GM23338 (cell line): ENCODE data around the gene ASB15. TPM values are rescaled to one million over a fixed set of nuclear protein-coding genes. Genes with fewer than 3 reads are reported as not detected.

Experiments
- ATAC-seq: fragments of 200-7000 bp; cut with Tn5 transposase; 3 replicates; pipeline ENCODE4 v1.9.1; 2020
- DNase-seq: peaks from one replicate; pipeline ENCODE4 v3.0.0-alpha.2; 2015; ENCODE audit warnings: low spot score
- H2AFZ ChIP-seq: fragments of 200-600 bp; sonication (generic); 2 replicates; pipeline ENCODE4 v1.8.0; 2016; ENCODE audit warnings: antibody characterized with exemption, mild to moderate bottlenecking, moderate library complexity
- H3F3A ChIP-seq: fragments of 200-600 bp; sonication (generic); replicated peaks from 2 replicates; pipeline ENCODE4 v1.8.0; 2017; ENCODE audit warnings: antibody characterized with exemption, mixed run types, low read depth
- H3K27ac ChIP-seq: fragments of 200-600 bp; sonication (generic); 2 replicates; pipeline ENCODE4 v1.6.1; 2016; ENCODE audit warnings: low read depth
- H3K27me3 ChIP-seq: fragments of 200-600 bp; sonication (generic); 2 replicates; pipeline ENCODE4 v1.8.0; 2016; ENCODE audit warnings: mild to moderate bottlenecking, mixed run types, moderate library complexity; ENCODE audit not compliant: insufficient read depth
- H3K36me3 ChIP-seq: fragments of 200-600 bp; sonication (generic); 2 replicates; pipeline ENCODE4 v1.8.0; 2016; ENCODE audit warnings: mild to moderate bottlenecking; ENCODE audit not compliant: insufficient read depth
- H3K4me1 ChIP-seq: fragments of 200-600 bp; sonication (generic); 2 replicates; pipeline ENCODE4 v1.8.0; 2016; ENCODE audit warnings: mild to moderate bottlenecking, moderate library complexity; ENCODE audit not compliant: insufficient read depth
- H3K4me2 ChIP-seq: fragments of 200-600 bp; sonication (generic); 2 replicates; pipeline ENCODE4 v1.7.1; 2017; ENCODE audit warnings: mixed run types
- H3K4me3 ChIP-seq: fragments of 200-600 bp; sonication (generic); 2 replicates; pipeline ENCODE4 v1.6.1; 2016; ENCODE audit warnings: mixed run types
- H3K79me2 ChIP-seq: fragments of 200-600 bp; sonication (generic); replicated peaks from 2 replicates; pipeline ENCODE4 v1.8.0; 2017; ENCODE audit warnings: mild to moderate bottlenecking; ENCODE audit not compliant: insufficient read depth
- H3K9me2 ChIP-seq: fragments of 200-600 bp; sonication (generic); 2 replicates; pipeline ENCODE4 v1.8.0; 2017; ENCODE audit not compliant: insufficient read depth
- H4K20me1 ChIP-seq: fragments of 200-600 bp; sonication (generic); replicated peaks from 2 replicates; pipeline ENCODE4 v1.8.0; 2017; ENCODE audit warnings: mild to moderate bottlenecking; ENCODE audit not compliant: insufficient read depth
- H3K27ac Mint-ChIP-seq: 2 replicates; pipeline ENCODE4 v1.8.0; 2020; ENCODE audit warnings: inconsistent platforms, mild to moderate bottlenecking, moderate library complexity, mixed read lengths
- H3K27me3 Mint-ChIP-seq: 3 replicates; pipeline ENCODE4 v1.8.0; 2022; ENCODE audit warnings: low read depth, mild to moderate bottlenecking, moderate library complexity, mixed read lengths, inconsistent platforms; ENCODE audit not compliant: insufficient read depth, poor library complexity
- H3K36me3 Mint-ChIP-seq: 3 replicates; pipeline ENCODE4 v1.8.0; 2021; ENCODE audit warnings: low read depth, mild to moderate bottlenecking, inconsistent platforms, moderate library complexity, mixed read lengths
- H3K4me1 Mint-ChIP-seq: 3 replicates; pipeline ENCODE4 v1.8.0; 2020; ENCODE audit warnings: mild to moderate bottlenecking, inconsistent platforms, mixed read lengths
- H3K4me3 Mint-ChIP-seq: 3 replicates; pipeline ENCODE4 v1.8.0; 2021; ENCODE audit warnings: moderate library complexity, mild to moderate bottlenecking, inconsistent platforms, mixed read lengths
- H3K9me3 Mint-ChIP-seq: 3 replicates; pipeline ENCODE4 v1.8.0; 2020; ENCODE audit warnings: moderate library complexity, mild to moderate bottlenecking, inconsistent platforms, mixed read lengths
- EZH2 ChIP-seq: fragments of 200-600 bp; sonication (generic); IDR thresholded peaks from one replicate; pipeline ENCODE4 v1.8.0; 2017; ENCODE audit warnings: antibody characterized with exemption, mild to moderate bottlenecking, low read depth; ENCODE audit not compliant: unreplicated experiment
- ZNF462 ChIP-seq: fragments of 250-450 bp; sonication (Bioruptor Pico); IDR thresholded peaks from 2 replicates; pipeline ENCODE4 v1.5.0; 2020; ENCODE audit warnings: mild to moderate bottlenecking, moderate library complexity
- polyA plus RNA-seq: library from polyadenylated mRNA; unstranded; fragments of >200 nt; fragmentation: Nextera tagmentation; extraction: Ambion mirVana; gene quantifications from 2 replicates; pipeline ENCODE4 v1.2.1, GENCODE V29; 2016
- total RNA-seq: library from RNA; depleted of rRNA; stranded (reverse); fragments of >200 nt; shearing (Covaris generic); gene quantifications from 2 replicates; pipeline ENCODE4 v1.2.3, GENCODE V29; 2014

The ASB15 gene
- total and polyA plus RNA-seq, 2 experiments from 2014 or later: not detected

DNA sequence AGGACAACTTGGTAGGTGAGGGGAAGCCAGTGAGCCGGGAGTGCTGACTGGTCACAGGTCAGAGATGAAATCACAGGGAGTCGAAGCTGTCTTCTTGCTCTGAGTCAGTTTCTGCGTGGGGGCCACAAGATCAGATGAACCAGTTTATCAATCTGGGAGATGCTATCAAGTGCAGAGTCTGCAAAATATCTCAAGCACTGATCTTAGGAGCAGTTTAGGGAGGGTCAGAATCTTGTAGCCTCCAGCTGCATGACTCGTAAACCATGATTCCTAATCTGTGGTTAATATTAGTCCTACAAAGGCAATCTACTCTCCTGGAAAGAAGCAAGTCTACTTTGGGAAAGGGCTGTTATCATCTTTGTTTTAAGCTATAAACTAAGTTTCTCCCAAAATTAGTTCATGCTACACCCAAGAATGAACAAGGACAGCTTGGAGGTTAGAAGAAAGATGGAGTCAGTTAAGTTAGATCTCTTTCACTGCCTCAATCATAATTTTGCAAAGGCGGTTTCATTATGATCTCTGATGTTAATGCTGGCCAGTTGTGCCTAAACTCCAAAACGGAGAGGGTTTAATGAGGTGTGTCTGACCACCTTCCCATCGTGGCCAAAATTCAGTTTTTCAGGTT is 45.6 kb downstream of the ASB15 start (continued):
- TF ChIP-seq ZNF462: no peak

- no peaks in the 10 kb centered on the region for H3F3A ChIP-seq
- no peaks in the 10 kb centered on the region for H4K20me1 ChIP-seq
- Mint-ChIP-seq H3K27me3 (no peaks in the 10 kb centered on the region), H3K9me3 (no peaks in the 10 kb centered on the region; the same call in 2 of the 3 replicates), H3K27ac (no peak overlapping the region), H3K4me1 (peaks cover 29% of the 10 kb centered on the region), H3K36me3 (no peaks in the 10 kb centered on the region), H3K4me3 (no peak overlapping the region)
- no peak for TF ChIP-seq ZNF462
- TF ChIP-seq EZH2: no peak
- ATAC-seq (no peak), DNase-seq (no peak)
- no peaks in the 10 kb centered on the region for H3K36me3 ChIP-seq
- H3K79me2 ChIP-seq: no peaks in the 10 kb centered on the region
- H3K4me3 ChIP-seq: no peak overlapping the region
- H2AFZ ChIP-seq: peak overlapping the region; percentile 63; the same call in 1 of the 2 replicates
- no peak overlapping the region for H3K4me2 ChIP-seq
- H3K27me3 ChIP-seq: no peaks in the 10 kb centered on the region
- H3K9me2 ChIP-seq: no peaks in the 10 kb centered on the region
- H3K27ac ChIP-seq: no peak overlapping the region
- H3K4me1 ChIP-seq: peaks cover 8% of the 10 kb centered on the region; the same call in 1 of the 2 replicates
Observed at GRCh38 chr7:123649964-123650363, 48.3 kb downstream of the ASB15 start.
